Large intestine (tissue), 3 donors: Measurements from ENCODE around the gene KIR2DL3. TPM values are rescaled to one million over a fixed set of nuclear protein-coding genes. Genes with fewer than 3 reads are reported as not detected.
"Not testable (repeated sequence)": the region's sequence is repeated elsewhere in the genome, so short reads cannot be mapped to it uniquely, and the experiment has no call there.

Experiments used
- DNase-seq, 2 donors: peaks; one replicate each; pipeline versions ENCODE4 v3.0.0 to v3.0.0-alpha.2; 2013
- H3K27ac ChIP-seq: one replicate; pipeline ENCODE4 v1.5.1; 2013; ENCODE audit warnings: low read length
- H3K27me3 ChIP-seq: 2 replicates; pipeline ENCODE4 v1.6.1; 2013; ENCODE audit warnings: low read length; ENCODE audit not compliant: control insufficient read depth, insufficient read depth
- H3K36me3 ChIP-seq: 2 replicates; pipeline ENCODE4 v1.6.1; 2013; ENCODE audit warnings: low read length; ENCODE audit not compliant: control insufficient read depth, insufficient read depth
- H3K4me1 ChIP-seq: one replicate; pipeline ENCODE4 v1.6.1; 2013; ENCODE audit warnings: low read length; ENCODE audit not compliant: control insufficient read depth, insufficient read depth
- H3K4me3 ChIP-seq: one replicate; pipeline ENCODE4 v1.5.1; 2013; ENCODE audit warnings: low read length
- H3K9me3 ChIP-seq: one replicate; pipeline ENCODE4 v1.6.1; 2013; ENCODE audit warnings: mild to moderate bottlenecking, low read depth, low read length, moderate library complexity; ENCODE audit not compliant: control insufficient read depth
- WGBS: methylation state at CpG from one replicate; pipeline ENCODE4 v1.1.5; 2013; ENCODE audit warnings: low lambda C conversion rate; ENCODE audit not compliant: insufficient coverage; 5-methylcytosine and 5-hydroxymethylcytosine counted together
- polyA plus RNA-seq: library from polyadenylated mRNA; unstranded; fragments of 120-200 nt; gene quantifications from one replicate; pipeline ENCODE4 v1.2.1, GENCODE V29; 2013

The KIR2DL3 gene
- polyA plus RNA-seq, 1 donor, result 0.27 TPM

DNA sequence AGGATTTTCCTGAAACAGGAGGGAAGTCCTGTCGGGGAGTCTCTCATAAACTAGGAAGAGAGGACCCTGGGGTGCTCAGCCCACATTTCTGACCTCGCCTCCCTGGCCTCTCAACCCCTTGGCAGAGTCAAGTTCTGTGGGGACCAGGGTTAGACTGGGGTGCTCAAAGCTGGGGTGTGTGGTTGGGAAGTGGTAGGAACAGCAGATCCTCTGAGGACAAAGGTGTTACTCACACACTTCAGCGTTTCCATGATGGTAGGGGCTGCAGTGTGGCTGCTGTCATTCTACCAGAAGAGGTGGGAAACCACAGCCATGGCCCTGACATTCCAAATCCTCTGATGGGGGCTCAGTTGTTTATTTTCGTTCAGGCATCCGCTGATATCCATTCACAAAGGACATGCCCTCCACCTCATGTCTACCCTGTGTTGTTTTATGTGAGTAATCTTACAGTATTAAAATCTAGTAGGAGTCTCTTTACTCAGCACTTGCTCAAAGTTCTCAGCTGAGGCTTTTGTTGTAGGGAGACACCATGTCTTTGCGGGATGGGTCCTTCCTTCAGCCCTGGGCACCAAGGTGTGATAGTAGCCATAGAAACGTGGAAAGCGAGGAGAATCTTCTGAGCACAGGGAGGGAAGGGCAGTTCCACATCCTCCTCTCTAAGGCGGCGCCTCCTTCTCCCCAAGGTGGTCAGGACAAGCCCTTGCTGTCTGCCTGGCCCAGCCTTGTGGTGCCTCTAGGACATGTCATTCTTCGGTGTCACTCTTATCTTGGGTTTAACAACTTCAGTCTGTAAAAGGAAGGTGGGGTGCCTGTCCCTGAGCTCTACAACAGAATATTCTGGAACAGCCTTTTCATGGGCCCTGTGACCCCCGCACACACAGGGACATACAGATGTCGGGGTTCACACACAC, 1.5 kb downstream of the KIR2DL3 start:
- no CpG with 5 or more reads among the region's 13 CpGs for WGBS
- no peaks in the 10 kb centered on the region for H3K4me1 ChIP-seq
- DNase-seq, result no peak
- no peaks in the 10 kb centered on the region for H3K36me3 ChIP-seq
- no peak overlapping the region for H3K27ac ChIP-seq
- H3K4me3 ChIP-seq, result no peak overlapping the region
- no peaks in the 10 kb centered on the region for H3K9me3 ChIP-seq
- H3K27me3 ChIP-seq, result no peaks in the 10 kb centered on the region

DNA sequence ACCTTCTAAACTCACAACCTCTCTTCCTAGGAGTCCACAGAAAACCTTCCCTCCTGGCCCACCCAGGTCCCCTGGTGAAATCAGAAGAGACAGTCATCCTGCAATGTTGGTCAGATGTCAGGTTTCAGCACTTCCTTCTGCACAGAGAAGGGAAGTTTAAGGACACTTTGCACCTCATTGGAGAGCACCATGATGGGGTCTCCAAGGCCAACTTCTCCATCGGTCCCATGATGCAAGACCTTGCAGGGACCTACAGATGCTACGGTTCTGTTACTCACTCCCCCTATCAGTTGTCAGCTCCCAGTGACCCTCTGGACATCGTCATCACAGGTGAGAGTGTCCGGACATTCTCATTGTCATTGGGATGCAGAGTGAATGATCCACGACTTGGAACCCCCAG, 3.6 kb downstream of the KIR2DL3 start:
- DNase-seq, H3K27me3 ChIP-seq, H3K9me3 ChIP-seq, H3K4me1 ChIP-seq, H3K4me3 ChIP-seq, H3K36me3 ChIP-seq, H3K27ac ChIP-seq: not testable (repeated sequence)
- WGBS, result no CpG with 5 or more reads among the region's 5 CpGs

DNA sequence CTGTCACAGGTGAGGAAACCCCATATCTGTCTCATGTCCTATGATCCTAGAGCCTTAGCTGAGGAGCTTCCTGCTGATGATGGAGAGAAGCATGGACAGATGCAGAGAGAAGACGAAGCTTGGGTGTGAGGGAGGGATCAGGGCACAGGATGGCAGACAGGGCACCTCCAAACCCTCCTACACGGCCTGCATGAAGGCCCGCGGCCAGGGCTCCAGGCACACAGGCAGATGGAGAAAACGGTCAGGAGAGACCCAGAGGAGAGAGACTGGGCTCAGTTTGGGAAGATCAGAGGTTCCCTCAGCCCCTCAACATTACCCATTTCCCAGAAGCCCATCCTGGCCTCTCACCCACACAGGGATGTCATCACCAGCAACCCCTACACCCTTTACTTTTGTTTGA, 5.8 kb downstream of the KIR2DL3 start:
- not testable (repeated sequence) for DNase-seq, H3K36me3 ChIP-seq, H3K27me3 ChIP-seq, H3K27ac ChIP-seq, H3K4me1 ChIP-seq, H3K4me3 ChIP-seq, H3K9me3 ChIP-seq
- WGBS, result no CpG with 5 or more reads among the region's 5 CpGs

DNA sequence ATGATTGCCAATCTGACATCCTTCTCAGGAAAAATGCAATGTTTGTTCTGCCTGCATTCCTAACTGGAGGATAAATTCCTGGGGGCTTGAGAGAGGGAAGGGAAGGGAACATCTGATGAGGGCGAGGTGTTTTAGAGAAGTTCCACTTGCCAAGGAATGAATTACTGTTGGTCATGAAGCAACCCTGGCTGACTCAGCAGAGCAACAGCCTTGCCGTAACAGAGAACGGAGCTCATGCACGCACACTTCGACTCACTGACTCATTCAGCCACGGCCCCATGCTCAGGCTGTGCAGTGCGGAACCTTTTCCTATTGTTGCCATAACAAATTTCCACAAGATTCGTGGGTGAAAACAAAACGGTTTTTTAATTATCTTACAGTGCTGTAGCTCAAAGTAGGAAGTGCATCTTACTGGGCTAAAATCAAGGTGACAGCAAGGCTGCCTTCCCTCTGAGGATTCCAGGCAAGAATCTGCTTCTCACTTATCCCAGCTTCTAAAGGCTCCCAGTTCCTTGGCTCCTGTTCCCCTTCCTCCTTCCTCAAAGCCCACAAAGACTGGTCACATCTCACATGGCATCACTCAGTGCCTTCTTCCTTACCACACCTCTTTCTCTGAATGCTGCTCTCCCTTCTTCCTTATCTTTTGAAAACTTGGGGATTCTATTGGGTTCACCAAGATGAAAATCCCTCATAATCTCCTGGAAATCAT, 9.5 kb downstream of the KIR2DL3 start:
- not testable (repeated sequence) for H3K36me3 ChIP-seq, DNase-seq, H3K9me3 ChIP-seq, H3K27me3 ChIP-seq, H3K4me3 ChIP-seq, H3K4me1 ChIP-seq, H3K27ac ChIP-seq
- no CpG with 5 or more reads among the region's 9 CpGs for WGBS

DNA sequence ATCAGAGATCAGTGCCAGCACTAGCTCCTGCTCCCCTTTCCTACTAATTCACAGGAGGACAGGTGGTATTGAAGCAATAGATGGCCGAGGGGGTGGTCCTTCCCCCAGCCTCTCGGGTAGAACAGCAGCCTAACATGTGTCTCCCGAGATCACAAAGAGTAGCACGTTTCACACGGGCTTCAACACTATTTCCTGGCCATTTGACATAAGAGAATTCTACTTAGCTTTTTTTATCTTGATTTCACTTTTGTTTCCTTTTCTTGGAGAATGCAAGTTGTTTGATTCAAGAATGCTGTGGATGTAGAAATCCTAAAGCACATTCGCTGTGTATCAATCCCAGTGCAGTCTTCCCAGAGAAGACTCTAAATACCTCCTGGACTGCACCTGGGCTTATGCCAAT, 12.0 kb downstream of the KIR2DL3 start:
- 17% methylated on average over 2 of the region's 6 CpGs for WGBS
- not testable (repeated sequence) for H3K4me1 ChIP-seq, H3K9me3 ChIP-seq, H3K36me3 ChIP-seq, H3K4me3 ChIP-seq, H3K27ac ChIP-seq, H3K27me3 ChIP-seq, DNase-seq

DNA sequence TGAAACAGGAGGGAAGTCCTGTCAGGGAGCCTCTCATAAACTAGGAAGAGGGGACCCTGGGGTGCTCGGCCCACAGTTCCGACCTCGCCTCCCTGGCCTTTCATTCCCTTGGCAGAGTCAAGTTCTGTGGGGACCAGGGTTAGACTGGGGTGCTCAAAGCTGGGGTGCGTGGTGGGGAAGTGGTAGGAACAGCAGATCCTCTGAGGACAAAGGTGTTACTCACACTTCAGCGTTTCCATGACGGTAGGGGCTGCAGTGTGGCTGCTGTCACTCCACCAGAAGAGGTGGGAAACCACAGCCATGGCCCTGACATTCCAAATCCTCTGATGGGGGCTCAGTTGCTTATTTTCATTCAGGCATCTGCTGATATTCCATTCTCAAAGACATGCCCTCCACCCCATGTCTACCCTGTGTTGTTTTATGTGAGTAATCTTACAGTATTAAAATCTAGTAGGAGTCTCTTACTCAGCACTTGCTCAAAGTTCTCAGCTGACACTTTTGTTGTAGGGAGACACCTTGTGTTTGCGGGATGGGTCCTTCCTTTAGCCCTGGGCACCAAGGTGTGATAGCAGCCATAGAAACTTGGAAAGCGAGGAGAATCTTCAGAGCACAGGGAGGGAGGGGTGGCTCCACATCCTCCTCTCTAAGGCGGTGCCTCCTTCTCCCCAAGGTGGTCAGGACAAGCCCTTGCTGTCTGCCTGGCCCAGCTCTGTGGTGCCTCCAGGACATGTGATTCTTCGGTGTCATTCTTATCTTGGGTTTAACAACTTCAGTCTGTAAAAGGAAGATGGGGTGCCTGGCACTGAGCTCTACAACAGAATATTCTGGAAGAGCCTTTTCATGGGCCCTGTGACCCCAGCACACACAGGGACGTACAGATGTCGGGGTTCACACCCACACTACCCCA, 18.1 kb downstream of the KIR2DL3 start:
- not testable (repeated sequence) for DNase-seq, H3K36me3 ChIP-seq, H3K9me3 ChIP-seq, H3K27ac ChIP-seq, H3K4me1 ChIP-seq, H3K4me3 ChIP-seq, H3K27me3 ChIP-seq
- no CpG with 5 or more reads among the region's 12 CpGs for WGBS

DNA sequence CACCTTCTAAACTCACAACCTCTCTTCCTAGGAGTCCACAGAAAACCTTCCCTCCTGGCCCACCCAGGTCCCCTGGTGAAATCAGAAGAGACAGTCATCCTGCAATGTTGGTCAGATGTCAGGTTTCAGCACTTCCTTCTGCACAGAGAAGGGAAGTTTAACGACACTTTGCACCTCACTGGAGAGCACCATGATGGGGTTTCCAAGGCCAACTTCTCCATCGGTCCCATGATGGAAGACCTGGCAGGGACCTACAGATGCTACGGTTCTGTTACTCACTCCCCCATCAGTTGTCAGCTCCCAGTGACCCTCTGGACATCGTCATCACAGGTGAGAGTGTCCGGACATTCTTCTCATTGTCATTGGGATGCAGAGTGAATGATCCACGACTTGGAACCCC, 20.3 kb downstream of the KIR2DL3 start:
- not testable (repeated sequence) for H3K27ac ChIP-seq, H3K36me3 ChIP-seq, H3K4me3 ChIP-seq, H3K27me3 ChIP-seq, H3K4me1 ChIP-seq, DNase-seq, H3K9me3 ChIP-seq
- no CpG with 5 or more reads among the region's 6 CpGs for WGBS

DNA sequence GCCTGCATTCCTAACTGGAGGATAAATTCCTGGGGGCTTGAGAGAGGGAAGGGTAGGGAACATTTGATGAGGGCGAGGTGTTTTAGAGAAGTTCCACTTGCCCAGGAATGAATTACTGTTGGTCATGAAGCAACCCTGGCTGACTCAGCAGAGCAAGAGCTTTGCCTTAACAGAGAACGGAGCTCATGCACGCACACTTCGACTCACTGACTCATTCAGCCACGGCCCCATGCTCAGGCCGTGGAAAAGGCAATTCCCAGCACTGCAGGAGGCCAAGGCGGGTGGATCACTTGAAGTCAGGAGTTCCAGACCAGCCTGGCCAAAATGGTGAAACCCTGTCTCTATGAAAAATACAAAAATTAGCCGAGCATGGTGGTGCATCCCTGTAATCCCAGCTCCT, 25.9 kb downstream of the KIR2DL3 start:
- not testable (repeated sequence) for H3K4me1 ChIP-seq, H3K27me3 ChIP-seq, H3K9me3 ChIP-seq, H3K36me3 ChIP-seq, DNase-seq, H3K4me3 ChIP-seq, H3K27ac ChIP-seq
- no CpG with 5 or more reads among the region's 8 CpGs for WGBS

DNA sequence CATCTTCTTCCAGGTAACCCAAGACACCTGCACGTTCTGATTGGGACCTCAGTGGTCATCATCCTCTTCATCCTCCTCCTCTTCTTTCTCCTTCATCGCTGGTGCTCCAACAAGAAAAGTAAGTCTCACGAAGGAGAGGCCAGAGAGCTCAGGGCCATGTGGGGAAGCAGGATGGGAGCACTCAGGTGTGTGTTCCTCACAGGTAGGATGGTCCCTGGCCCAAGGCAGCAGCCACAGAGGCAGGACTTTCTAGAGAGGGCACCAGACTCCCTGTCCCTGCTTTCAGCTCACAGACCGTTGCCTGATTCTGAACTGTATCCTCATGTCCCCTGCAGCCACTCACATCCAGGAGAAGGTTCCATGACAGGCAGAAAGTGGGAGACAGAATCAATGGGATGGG, 28.2 kb downstream of the KIR2DL3 start:
- no CpG with 5 or more reads among the region's 4 CpGs for WGBS
- not testable (repeated sequence) for DNase-seq, H3K4me3 ChIP-seq

DNA sequence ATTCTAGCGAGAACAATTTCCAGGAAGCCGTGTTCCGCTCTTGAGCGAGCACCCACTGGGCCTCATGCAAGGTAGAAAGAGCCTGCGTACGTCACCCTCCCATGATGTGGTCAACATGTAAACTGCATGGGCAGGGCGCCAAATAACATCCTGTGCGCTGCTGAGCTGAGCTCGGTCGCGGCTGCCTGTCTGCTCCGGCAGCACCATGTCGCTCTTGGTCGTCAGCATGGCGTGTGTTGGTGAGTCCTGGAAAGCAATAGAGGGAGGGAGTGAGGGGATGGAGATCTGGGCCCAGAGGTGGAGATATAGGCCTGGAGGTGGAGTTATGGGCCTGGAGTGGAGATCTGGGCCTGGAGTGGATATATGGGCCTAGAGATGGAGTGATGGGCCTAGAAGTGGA, 31.3 kb downstream of the KIR2DL3 start, which contains the start of gene KIR2DL1:
Gene KIR2DL1, plus strand, starts transcription at position 148 of the 400 bp plus-strand sequence. Its CDS starts 58 bp downstream, at position 206.
- WGBS, result no CpG with 5 or more reads among the region's 15 CpGs
- not testable (repeated sequence) for H3K27me3 ChIP-seq, DNase-seq, H3K9me3 ChIP-seq, H3K36me3 ChIP-seq, H3K4me1 ChIP-seq, H3K27ac ChIP-seq, H3K4me3 ChIP-seq

More for the DNA sequence above, 28.2 kb downstream of the KIR2DL3 start:
- H3K27me3 ChIP-seq, H3K27ac ChIP-seq, H3K36me3 ChIP-seq, H3K4me1 ChIP-seq, H3K9me3 ChIP-seq: not testable (repeated sequence)
